ENCODE results near the gene FAM180B.

- TF ChIP-seq CTCF (IDR thresholded peaks at IDR 0.05) (no peak), POLR2A (IDR thresholded peaks at IDR 0.05) (no peak)
Observed at GRCh38 chr11:47569646-47570045, 16.8 kb upstream of the FAM180B start.

All from heart left ventricle (tissue), 13 donors.